Measurements from ENCODE around the gene RPS4Y1. TPM values are rescaled to one million over a fixed set of nuclear protein-coding genes. Genes with fewer than 3 reads are reported as not detected.
"Not testable (repeated sequence)": the region's sequence is repeated elsewhere in the genome, so short reads cannot be mapped to it uniquely, and the experiment has no call there.

Gene RPS4Y1
- 0.18 and 159 TPM in 2 replicates for total RNA-seq (ENCODE audit: low replicate concordance)

- H3K4me3 ChIP-seq (ENCODE audit: low read depth, low read length), result no peak within 1 kb of the TSS
- TF ChIP-seq CTCF (IDR thresholded peaks at IDR 0.05; ENCODE audit: insufficient read depth, low read length), result no peak
- no peak for DNase-seq (ENCODE audit: low read depth)
Measured at GRCh38 chrY:2841471-2841893, at the start of gene RPS4Y1. RPS4Y1 (plus strand) TSS chrY:2841602; CDS start chrY:2841625, 23 bp downstream.

GRCh38 chrY:2796977-2797523 lies 44.4 kb upstream of the RPS4Y1 start:
- no peak for TF ChIP-seq CTCF (IDR thresholded peaks at IDR 0.05; ENCODE audit: insufficient read depth, low read length)
- H3K4me3 ChIP-seq (ENCODE audit: low read depth, low read length), result no peak overlapping the region
- DNase-seq (ENCODE audit: low read depth), result no peak

- DNase-seq (ENCODE audit: low read depth), result no peak
- TF ChIP-seq CTCF (IDR thresholded peaks at IDR 0.05; ENCODE audit: insufficient read depth, low read length), result no peak
- H3K4me3 ChIP-seq (ENCODE audit: low read depth, low read length), result no peak overlapping the region
Measured at GRCh38 chrY:2797991-2798390, 43.4 kb upstream of the RPS4Y1 start.

- no peak for DNase-seq (ENCODE audit: low read depth)
- H3K4me3 ChIP-seq (ENCODE audit: low read depth, low read length), result no peak overlapping the region
- TF ChIP-seq CTCF (IDR thresholded peaks at IDR 0.05; ENCODE audit: insufficient read depth, low read length), result no peak
Measured at GRCh38 chrY:2800246-2800645, 41.2 kb upstream of the RPS4Y1 start.

GRCh38 chrY:2817146-2817896 lies 24.1 kb upstream of the RPS4Y1 start:
- not testable (repeated sequence) for H3K4me3 ChIP-seq (ENCODE audit: low read depth, low read length); DNase-seq (ENCODE audit: low read depth)

GRCh38 chrY:2824471-2824870 lies 16.9 kb upstream of the RPS4Y1 start:
- TF ChIP-seq CTCF (IDR thresholded peaks at IDR 0.05; ENCODE audit: insufficient read depth, low read length), result no peak
- no peak for DNase-seq (ENCODE audit: low read depth)
- no peak overlapping the region for H3K4me3 ChIP-seq (ENCODE audit: low read depth, low read length)

GRCh38 chrY:2828497-2828896 lies 12.9 kb upstream of the RPS4Y1 start:
- no peak overlapping the region for H3K4me3 ChIP-seq (ENCODE audit: low read depth, low read length)
- no peak for DNase-seq (ENCODE audit: low read depth)
- TF ChIP-seq CTCF (IDR thresholded peaks at IDR 0.05; ENCODE audit: insufficient read depth, low read length), result no peak
